HG03066 (cell line): ENCODE measurements around the gene AGTR1.

ENCODE experiments used
- ATAC-seq: cut with Tn5 transposase; IDR thresholded peaks from one replicate; pipeline ENCODE4 v1.9.1; 2021; ENCODE audit warnings: low read depth; ENCODE audit not compliant: unreplicated experiment

The AGTR1 gene

DNA sequence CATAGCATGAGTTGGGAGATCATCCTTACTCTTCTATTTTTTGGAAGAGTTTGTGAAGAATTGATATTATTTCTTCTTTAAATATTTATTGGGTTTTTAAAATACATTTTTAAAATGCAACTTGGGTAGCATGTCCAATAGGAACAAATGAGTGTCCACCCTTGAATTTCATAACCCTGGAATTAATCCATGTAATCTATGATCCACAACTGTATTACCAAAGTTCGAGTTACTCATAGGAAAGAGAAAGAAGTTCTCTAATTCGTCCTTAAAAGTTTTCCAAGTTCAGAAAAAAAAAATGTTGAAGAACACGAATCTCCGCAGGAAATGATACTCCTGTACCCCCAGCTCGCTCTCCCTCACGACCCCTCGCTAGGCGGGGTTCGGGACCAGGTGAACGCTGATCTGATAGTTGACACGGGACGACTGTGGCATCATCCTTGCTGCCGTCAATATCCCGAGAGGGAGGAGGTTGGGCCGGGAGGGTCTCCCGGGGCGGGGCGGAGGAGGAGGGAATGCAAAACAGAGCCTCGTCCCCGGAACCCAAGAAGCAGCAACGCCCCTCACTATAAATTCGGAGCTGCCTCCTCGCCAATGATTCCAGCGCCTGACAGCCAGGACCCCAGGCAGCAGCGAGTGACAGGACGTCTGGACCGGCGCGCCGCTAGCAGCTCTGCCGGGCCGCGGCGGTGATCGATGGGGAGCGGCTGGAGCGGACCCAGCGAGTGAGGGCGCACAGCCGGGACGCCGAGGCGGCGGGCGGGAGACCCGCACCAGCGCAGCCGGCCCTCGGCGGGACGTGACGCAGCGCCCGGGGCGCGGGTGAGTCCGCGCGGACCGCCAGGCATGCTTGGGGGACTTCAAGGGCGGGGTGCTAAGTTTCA lies at the start of gene AGTR1:
TSS of gene AGTR1 (plus strand) at position 598 of the 884 bp plus-strand sequence. CDS start 43,133 bp downstream, outside the sequence.
- no peak for ATAC-seq

GRCh38 chr3:148648685-148649352 lies 48.9 kb upstream of the AGTR1 start:
- ATAC-seq: no peak

DNA sequence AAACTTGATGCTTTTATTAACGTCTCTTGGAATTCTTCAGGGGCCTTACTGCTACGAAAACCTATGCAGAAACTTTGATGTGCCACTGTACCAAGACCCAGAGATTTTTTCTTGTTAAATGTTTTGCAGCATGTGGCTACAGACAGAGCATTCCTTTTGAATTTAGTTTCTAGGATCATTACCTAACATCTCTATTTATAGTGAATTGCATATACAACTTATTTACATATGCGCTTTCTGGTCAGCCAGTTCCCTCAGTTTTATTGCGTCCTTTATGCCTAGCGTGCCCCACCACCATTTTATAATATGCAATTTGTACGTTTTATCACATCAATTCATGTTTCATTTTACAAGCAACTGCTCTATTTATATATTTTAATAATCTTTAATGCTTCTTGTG lies 46.2 kb upstream of the AGTR1 start:
- ATAC-seq: no peak

DNA sequence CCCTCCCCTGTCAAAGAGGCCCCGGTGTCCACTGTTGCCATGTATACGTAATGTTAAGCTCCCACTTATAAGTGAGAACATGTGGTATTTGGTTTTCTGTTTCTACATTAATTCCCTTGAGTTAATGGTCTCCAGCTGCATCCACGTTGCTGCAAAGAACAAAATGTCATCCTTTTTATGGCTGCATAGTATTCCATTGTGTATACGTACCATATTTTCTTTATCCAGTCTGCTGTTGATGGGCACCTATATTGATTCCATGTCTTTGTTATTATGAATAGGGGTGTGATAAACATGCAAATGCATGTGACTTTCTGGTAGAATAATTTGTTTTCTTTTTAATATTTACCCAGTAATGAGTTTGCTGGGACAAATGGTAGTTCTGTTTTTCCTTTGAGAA lies 43.3 kb upstream of the AGTR1 start:
- ATAC-seq: no peak

DNA sequence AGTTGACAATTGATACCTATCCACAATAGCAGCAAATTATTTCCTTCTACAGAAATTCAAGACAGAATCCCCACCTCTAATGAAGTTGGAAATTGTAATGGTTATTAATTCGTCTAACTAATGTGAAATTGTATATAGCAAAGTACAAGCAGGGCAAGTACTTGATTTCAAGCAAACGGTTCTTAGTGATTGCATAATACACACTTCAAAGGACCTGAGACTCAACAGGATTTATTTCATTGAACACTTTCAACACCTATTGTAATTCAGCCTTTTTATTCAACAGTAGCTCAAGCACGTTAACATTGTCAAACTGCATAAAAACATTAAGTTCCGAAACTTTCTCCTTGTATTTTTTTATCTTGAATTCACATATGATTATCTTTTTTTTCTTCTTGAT lies 40.2 kb upstream of the AGTR1 start:
- ATAC-seq: no peak

DNA sequence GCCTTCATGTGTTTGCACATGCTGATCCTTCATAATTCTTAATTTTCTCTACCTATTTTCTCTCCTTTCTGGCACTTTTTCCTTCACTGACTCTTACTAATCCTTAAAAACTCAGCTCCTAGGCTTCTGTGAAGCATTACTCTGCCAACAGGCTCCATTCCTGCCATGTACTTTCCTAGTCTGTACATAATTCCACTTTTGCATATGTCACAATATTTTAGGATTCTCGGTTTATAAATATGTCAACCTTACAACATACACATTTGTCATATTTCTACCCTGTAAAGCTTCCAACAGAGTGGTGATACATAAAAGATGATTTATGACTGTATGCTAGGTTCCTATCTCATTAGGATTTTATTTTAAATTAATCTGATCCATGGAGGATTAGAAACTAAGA lies 38.2 kb upstream of the AGTR1 start:
- no peak for ATAC-seq

GRCh38 chr3:148680289-148680688 lies 17.4 kb upstream of the AGTR1 start:
- no peak for ATAC-seq

GRCh38 chr3:148681080-148681479 lies 16.6 kb upstream of the AGTR1 start:
- no peak for ATAC-seq

- ATAC-seq: no peak
These were observed 14.7 kb upstream of the AGTR1 start for GRCh38 chr3:148682997-148683396.

GRCh38 chr3:148694116-148694515 lies 3.6 kb upstream of the AGTR1 start:
- no peak for ATAC-seq

DNA sequence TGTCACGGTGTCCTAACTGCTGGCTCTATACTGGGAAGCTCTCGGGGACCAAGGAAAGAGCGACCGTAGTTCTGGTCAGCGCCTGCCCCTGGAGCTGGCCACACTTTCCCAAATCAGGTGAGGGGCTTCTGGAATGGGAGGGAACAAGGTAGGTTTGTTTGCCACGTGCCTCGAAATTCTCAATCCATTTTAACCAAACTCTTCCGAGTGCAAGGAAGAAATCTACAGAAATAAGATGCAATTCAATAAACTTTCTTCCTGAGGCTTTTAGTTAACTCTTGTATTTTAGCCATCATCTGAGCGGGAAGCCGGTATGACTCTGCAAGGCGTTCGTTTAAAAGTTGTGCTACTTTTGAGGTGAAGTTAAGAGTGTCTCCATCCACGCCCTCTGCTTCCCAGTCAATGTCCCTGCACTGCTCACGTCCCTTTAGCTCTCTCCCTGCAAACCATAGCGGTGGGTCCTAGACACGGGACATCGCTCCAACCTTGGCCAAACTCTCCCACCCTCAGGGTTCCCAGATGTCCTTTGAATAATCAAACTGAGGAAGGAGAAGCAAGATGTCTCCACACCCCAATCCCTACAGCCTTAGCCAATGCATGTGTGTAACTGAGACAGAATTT lies 597 bp downstream of the AGTR1 start:
- no peak for ATAC-seq

DNA sequence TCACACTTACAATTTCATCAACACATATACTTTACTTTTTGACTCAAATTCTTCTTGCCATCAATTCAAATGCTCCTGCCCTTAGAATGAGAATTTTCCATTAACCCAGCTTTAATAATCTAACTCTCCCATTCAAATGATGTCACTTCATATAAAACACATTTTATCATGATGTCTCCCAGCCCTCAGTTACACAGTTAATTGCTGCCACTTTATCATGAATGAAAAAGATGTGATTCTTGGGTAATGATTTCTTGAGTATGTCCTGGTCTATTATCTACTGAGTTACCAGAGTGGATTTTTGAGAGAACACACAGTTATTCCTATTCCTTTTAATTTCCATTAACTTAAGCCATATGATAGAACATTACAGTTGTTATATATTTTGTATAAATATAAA lies 7.6 kb downstream of the AGTR1 start:
- ATAC-seq: no peak

DNA sequence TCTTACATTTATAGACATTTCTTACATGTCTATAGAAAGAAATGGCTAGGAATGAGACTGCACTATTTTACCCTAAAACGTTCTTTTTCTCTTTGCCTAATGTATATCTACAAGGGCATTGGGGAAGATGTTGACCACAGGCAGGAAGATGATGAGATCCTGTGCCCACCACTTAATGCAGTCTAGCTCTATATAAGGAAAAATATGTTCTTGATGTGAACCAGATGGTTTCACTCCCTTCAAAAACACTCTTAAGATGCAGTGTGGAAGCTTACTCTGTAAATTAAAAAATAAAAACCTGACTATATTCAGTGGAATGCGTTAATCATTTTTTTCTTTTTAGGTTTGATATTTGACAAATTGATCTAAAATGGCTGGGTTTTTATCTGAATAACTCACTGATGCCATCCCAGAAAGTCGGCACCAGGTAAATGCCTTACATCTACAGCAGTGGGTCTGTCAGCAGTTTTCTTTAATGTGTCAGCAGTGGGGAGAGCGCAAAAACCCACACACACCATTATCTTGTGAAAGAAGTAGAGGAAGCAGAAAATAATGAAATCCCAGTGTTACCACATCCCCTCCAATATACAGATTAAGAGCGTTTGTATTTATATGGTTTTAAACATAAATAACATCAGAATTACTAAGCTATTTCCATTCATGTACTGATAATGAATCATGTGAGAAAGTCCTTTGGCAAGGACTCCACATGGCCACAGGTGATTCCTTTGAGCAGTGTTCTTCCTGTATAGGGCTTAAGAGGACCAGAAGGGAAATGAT lies 10.1 kb downstream of the AGTR1 start:
- ATAC-seq: no peak

GRCh38 chr3:148708409-148708808 lies 10.7 kb downstream of the AGTR1 start:
- ATAC-seq: no peak

DNA sequence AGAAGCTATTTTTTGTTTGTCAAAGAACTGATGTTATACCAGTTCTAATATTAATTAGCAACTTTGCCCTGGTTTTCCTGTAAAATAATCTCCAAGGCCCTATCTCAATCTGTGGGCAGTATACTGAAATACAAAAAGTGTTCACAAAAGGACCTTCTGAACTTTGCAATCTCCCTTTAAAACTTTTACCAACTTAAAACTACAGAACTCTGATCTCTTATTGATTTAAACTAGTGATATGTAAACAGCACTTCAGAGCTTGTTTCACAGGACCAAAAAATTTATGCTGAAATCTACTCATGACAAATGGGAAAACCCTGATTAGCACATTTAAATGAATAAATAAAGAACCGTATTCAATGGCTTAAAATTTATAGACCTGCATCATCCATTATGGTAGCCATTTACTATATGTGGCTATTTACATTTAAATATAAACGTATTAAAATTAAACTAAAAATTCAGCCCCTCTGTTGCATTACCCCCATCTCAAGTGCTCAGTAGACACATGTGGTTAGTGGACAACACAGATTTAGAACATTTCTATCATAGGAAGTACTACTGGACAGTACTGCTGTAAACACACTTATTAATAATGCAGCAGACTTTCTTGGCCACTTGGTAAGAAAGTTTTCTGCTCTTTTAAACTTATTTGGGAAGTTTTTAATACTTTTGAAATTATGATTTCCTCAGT lies 12.0 kb downstream of the AGTR1 start:
- ATAC-seq: no peak

- no peak for ATAC-seq
These were observed 13.0 kb downstream of the AGTR1 start for GRCh38 chr3:148710665-148711064.

- ATAC-seq: no peak
These were observed 14.4 kb downstream of the AGTR1 start for GRCh38 chr3:148711981-148712666.

DNA sequence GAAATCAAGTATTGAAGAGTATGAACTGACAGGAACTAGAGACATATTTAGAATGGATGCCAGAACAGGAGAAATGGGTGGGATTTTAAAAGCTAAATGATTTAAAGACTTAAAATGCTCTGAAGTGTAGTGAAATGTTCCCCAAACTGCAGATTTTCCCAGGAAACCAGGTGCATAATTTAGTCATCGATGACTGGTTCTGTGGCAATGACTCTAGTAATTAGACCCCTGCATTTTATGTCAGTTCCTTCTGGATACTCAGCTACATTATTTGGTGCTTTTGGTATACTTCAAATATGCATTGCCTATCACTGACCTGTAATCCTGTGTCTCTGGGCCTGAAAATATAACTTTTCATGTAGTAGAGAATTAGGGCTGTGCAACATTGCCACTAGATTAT lies 16.8 kb downstream of the AGTR1 start:
- no peak for ATAC-seq

- no peak for ATAC-seq
These were observed 19.0 kb downstream of the AGTR1 start for GRCh38 chr3:148716657-148717056.
